ENCODE results near the gene ULK4.

The ULK4 gene

GRCh38 chr3:41296556-41296955 lies 665.3 kb downstream of the ULK4 start:
- no peak overlapping the region for H3K9ac ChIP-seq (ENCODE audit: low read length)
- no peaks in the 10 kb centered on the region for H3K9me3 ChIP-seq (ENCODE audit: insufficient read depth, low read length)
- H3K4me2 ChIP-seq (ENCODE audit: low read length): no peak overlapping the region
- no peaks in the 10 kb centered on the region for H4K20me1 ChIP-seq (ENCODE audit: insufficient read depth, low read length)
- H2AFZ ChIP-seq (ENCODE audit: low read depth, low read length): no peak overlapping the region
- H3K79me2 ChIP-seq (ENCODE audit: low read length): no peaks in the 10 kb centered on the region
- no peaks in the 10 kb centered on the region for H3K27me3 ChIP-seq (ENCODE audit: low read depth, low read length)
- H3K4me1 ChIP-seq (ENCODE audit: low read length): no peaks in the 10 kb centered on the region
- no peak overlapping the region for H3K4me3 ChIP-seq (ENCODE audit: low read length)
- H3K36me3 ChIP-seq (replicated peaks; ENCODE audit: low read depth, low read length): no peaks in the 10 kb centered on the region
- TF ChIP-seq CTCF (IDR thresholded peaks at IDR 0.05; ENCODE audit: low read depth, low read length) (no peak), EZH2phosphoT487 (IDR thresholded peaks at IDR 0.05; ENCODE audit: low read depth) (no peak)
- no peak overlapping the region for H3K27ac ChIP-seq (ENCODE audit: low read length)

DNA sequence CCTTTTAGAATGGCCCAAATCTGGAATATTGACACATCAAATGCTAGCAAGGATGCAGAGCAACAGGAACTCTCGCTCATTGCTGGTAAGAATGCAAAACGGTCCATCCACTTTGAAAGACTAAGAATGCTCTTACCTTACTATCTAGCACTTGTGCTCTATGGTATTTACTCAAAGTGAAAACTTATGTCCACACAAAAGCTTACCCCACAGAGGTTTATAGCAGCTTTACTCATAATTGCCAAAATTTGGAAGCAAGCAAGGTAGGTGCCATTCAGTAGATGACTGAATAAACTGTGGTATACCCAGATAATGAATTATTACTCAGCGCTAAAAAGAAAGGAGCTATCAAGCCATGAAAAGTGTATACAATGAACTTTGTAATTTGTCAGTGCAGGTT lies 666.2 kb downstream of the ULK4 start:
- no peaks in the 10 kb centered on the region for H3K9me3 ChIP-seq (ENCODE audit: insufficient read depth, low read length)
- H3K4me2 ChIP-seq (ENCODE audit: low read length): no peak overlapping the region
- no peak overlapping the region for H2AFZ ChIP-seq (ENCODE audit: low read depth, low read length)
- no peak overlapping the region for H3K4me3 ChIP-seq (ENCODE audit: low read length)
- H4K20me1 ChIP-seq (ENCODE audit: insufficient read depth, low read length): no peaks in the 10 kb centered on the region
- no peak for TF ChIP-seq CTCF (IDR thresholded peaks at IDR 0.05; ENCODE audit: low read depth, low read length)
- TF ChIP-seq EZH2phosphoT487 (IDR thresholded peaks at IDR 0.05; ENCODE audit: low read depth): no peak
- H3K4me1 ChIP-seq (ENCODE audit: low read length): no peaks in the 10 kb centered on the region
- H3K36me3 ChIP-seq (replicated peaks; ENCODE audit: low read depth, low read length): no peaks in the 10 kb centered on the region
- no peak overlapping the region for H3K9ac ChIP-seq (ENCODE audit: low read length)
- H3K79me2 ChIP-seq (ENCODE audit: low read length): no peaks in the 10 kb centered on the region
- no peak overlapping the region for H3K27ac ChIP-seq (ENCODE audit: low read length)
- H3K27me3 ChIP-seq (ENCODE audit: low read depth, low read length): no peaks in the 10 kb centered on the region

DNA sequence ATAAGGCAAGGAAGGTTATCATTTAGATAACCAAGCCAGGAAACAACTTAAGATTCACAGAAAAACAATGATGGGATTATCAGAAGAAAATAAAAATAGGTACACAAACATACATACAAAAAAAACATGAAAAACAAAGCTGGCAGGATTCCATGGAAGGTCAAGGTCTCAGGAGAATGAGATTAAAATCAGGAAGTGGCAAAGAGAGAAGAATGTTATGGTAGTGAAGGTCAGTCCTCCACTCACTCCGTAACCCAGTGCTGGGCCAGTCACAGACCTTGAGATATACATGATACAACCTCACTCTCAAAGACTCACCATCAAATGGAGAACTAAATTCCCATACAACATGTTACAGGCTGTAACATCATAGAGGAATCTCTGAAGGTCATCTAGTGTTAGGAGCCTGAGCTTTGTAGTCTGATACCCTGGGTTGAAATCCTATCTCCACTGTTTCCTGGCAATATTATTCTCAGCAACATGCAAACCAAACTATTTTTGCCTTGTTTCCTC lies 668.7 kb downstream of the ULK4 start:
- TF ChIP-seq EZH2phosphoT487 (IDR thresholded peaks at IDR 0.05; ENCODE audit: low read depth) (no peak), CTCF (IDR thresholded peaks at IDR 0.05; ENCODE audit: low read depth, low read length) (no peak)
- no peaks in the 10 kb centered on the region for H3K9me3 ChIP-seq (ENCODE audit: insufficient read depth, low read length)
- no peaks in the 10 kb centered on the region for H3K79me2 ChIP-seq (ENCODE audit: low read length)
- H3K4me3 ChIP-seq (ENCODE audit: low read length): no peak overlapping the region
- H4K20me1 ChIP-seq (ENCODE audit: insufficient read depth, low read length): no peaks in the 10 kb centered on the region
- no peak overlapping the region for H2AFZ ChIP-seq (ENCODE audit: low read depth, low read length)
- no peak overlapping the region for H3K27ac ChIP-seq (ENCODE audit: low read length)
- H3K4me1 ChIP-seq (ENCODE audit: low read length): no peaks in the 10 kb centered on the region
- H3K9ac ChIP-seq (ENCODE audit: low read length): no peak overlapping the region
- no peaks in the 10 kb centered on the region for H3K27me3 ChIP-seq (ENCODE audit: low read depth, low read length)
- no peak overlapping the region for H3K4me2 ChIP-seq (ENCODE audit: low read length)
- H3K36me3 ChIP-seq (replicated peaks; ENCODE audit: low read depth, low read length): no peaks in the 10 kb centered on the region

DNA sequence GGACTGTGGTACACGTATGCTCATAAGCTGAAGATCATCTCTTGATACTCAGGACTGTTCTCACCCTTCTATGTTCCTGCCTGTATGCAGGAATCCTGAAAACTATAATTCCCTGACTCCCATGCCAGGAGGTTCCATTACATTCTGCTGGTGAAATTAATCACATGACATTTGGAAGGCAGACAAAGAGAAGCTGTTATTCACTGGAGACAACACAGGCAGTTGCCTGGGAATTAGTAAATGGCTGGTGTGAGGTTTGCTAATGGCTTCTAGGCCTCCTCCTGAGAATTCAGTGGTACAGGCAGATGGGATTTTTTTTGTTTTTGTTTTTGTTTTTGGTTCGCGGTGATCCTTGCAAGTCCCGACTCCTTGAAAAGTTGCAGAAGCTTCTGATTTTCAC lies 671.2 kb downstream of the ULK4 start:
- Histone ChIP-seq H3K36me3 (replicated peaks; ENCODE audit: low read depth, low read length) (no peaks in the 10 kb centered on the region), H3K4me2 (ENCODE audit: low read length) (no peak overlapping the region), H4K20me1 (ENCODE audit: insufficient read depth, low read length) (no peaks in the 10 kb centered on the region), H3K9me3 (ENCODE audit: insufficient read depth, low read length) (no peaks in the 10 kb centered on the region), H3K4me3 (ENCODE audit: low read length) (no peak overlapping the region), H3K4me1 (ENCODE audit: low read length) (no peaks in the 10 kb centered on the region), H3K79me2 (ENCODE audit: low read length) (no peaks in the 10 kb centered on the region), H3K27me3 (ENCODE audit: low read depth, low read length) (no peaks in the 10 kb centered on the region), H3K9ac (ENCODE audit: low read length) (no peak overlapping the region), H3K27ac (ENCODE audit: low read length) (no peak overlapping the region), H2AFZ (ENCODE audit: low read depth, low read length) (no peak overlapping the region)
- no peak for TF ChIP-seq CTCF (IDR thresholded peaks at IDR 0.05; ENCODE audit: low read depth, low read length)
- TF ChIP-seq EZH2phosphoT487 (IDR thresholded peaks at IDR 0.05; ENCODE audit: low read depth): no peak

All from OCI-LY3 (cell line).